ENCODE measurements around the gene PDE4A. TPM values are rescaled to one million over a fixed set of nuclear protein-coding genes. Genes with fewer than 3 reads are reported as not detected.

The PDE4A gene
- polyA plus RNA-seq, 2 of the 4 experiments (the other 2 are of a cell fraction) = 1.2 to 3.7 TPM

DNA sequence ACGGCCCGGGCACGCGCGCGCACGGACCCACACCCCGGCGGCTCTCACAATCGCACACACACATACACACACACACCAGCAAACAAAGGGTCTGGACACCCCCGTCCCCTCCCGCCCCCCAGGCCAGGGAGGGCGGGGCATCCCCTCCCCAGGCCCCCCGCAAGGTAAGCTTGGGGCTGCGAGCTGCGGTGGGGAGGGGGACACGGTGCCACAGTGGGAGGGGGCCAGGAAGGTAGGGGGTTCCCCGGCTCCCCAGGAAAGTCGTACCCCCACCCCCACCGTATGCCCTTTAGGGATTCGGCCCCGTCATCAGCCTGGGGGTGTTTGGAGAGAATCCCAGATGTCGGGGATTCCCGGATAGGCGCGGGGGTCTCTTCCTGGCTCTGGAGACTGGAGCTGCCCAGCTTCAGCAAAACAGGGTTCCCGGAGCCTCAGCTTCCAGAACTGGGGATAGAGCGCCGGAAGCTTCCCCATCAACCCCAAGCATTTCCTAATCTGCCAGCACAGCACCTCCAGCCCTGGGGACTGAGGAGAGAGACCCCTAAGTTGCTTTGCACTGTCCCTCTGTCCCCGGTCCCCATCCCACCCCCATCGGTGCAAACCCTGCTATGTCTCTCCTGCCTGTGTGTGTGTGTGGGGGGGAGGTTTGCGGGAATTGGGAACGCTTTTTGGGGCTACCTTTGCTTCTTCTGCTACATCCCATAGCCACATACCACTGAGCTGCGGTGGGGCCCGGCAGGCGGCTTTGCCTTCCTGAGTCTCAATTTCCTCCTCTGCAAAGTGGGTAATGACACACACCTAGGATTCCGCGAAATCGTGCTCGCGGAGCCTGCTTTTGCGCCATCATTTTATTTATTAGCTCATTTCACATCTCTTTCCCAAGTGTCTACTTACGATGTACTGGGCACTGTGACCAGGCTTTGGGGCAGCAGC lies 15.2 kb upstream of the PDE4A start:
- H3K4me2 ChIP-seq = peak overlapping the region; percentile 100
- no peak for ATAC-seq
- H3K9me3 ChIP-seq = no peaks in the 10 kb centered on the region
- WGBS (ENCODE audit: missing lambda C conversion rate) = 41% methylated on average over 26 of the region's 43 CpGs
- ChIA-PET CTCF (interaction anchor here (0.6 to 11.6 kb wide), 16 partner anchors 9 to 474 kb away, joined by 3 to 172 read pairs (median 4); partner anchors contain the start of gene PDE4A), POLR2A (interaction anchor here (2.0 kb wide), 1 partner anchor 11 kb away, joined by 4 read pairs; no protein-coding TSS in a partner anchor)
- peak overlapping the region; percentile 67 to 94; a peak in 5 of 6 replicates for H3K27ac ChIP-seq
- no peak for TF ChIP-seq KDM1A (IDR thresholded peaks at IDR 0.05; ENCODE audit: low read depth)
- TF ChIP-seq CBX8 (IDR thresholded peaks at IDR 0.05) = no peak
- TF ChIP-seq EHMT2 (IDR thresholded peaks at IDR 0.05; ENCODE audit: low read depth) = no peak
- TF ChIP-seq MAZ (IDR thresholded peaks at IDR 0.05; ENCODE audit: borderline replicate concordance, low read depth, low read length) = no peak
- TF ChIP-seq FOSB (CRISPR knock-in tag; IDR thresholded peaks at IDR 0.05) = no peak
- no peak for TF ChIP-seq ESRRA (IDR thresholded peaks at IDR 0.05; ENCODE audit: borderline replicate concordance, low read length)
- no peak for TF ChIP-seq NR3C1 (IDR thresholded peaks at IDR 0.05)
- no peak for TF ChIP-seq CHD4 (IDR thresholded peaks at IDR 0.05; ENCODE audit: borderline replicate concordance)
- TF ChIP-seq, protein P1, sequence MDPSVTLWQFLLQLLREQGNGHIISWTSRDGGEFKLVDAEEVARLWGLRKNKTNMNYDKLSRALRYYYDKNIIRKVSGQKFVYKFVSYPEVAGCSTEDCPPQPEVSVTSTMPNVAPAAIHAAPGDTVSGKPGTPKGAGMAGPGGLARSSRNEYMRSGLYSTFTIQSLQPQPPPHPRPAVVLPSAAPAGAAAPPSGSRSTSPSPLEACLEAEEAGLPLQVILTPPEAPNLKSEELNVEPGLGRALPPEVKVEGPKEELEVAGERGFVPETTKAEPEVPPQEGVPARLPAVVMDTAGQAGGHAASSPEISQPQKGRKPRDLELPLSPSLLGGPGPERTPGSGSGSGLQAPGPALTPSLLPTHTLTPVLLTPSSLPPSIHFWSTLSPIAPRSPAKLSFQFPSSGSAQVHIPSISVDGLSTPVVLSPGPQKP (IDR thresholded peaks at IDR 0.05; ENCODE audit: low read depth, low read length) = no peak
- TF ChIP-seq, protein P2, sequence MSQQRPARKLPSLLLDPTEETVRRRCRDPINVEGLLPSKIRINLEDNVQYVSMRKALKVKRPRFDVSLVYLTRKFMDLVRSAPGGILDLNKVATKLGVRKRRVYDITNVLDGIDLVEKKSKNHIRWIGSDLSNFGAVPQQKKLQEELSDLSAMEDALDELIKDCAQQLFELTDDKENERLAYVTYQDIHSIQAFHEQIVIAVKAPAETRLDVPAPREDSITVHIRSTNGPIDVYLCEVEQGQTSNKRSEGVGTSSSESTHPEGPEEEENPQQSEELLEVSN (IDR thresholded peaks at IDR 0.05; ENCODE audit: borderline replicate concordance, low read depth) = no peak
- peaks cover 23% of the 10 kb centered on the region for H3K4me1 ChIP-seq
- no peak for DNase-seq (ENCODE audit: low read depth in 1 of 2, low spot score in 1 of 2)
- FAIRE-seq = no peak
- peak overlapping the region; percentile 94 for H3K4me3 ChIP-seq

DNA sequence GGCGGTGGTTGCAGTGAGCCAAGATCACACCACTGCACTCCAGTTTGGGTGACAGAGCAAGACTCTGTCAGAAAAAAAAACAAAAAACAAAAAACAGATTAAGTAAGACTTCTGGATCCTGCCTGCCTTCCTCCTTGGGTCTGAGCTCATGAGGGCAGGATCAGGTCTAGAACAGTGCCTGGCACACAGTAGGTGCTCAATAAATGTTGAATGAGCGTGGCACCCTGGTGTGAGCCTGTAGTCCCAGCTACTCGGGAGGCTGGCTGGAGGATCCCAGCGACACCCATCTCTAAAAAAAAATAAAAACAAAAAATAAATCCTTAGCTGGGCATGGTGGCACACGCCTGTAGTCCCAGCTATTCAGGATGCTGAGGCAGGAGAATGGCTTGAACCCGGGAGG lies 14.1 kb upstream of the PDE4A start:
- no peak overlapping the region for H3K4me3 ChIP-seq
- H3K4me2 ChIP-seq = no peak overlapping the region
- DNase-seq (ENCODE audit: low read depth in 1 of 2, low spot score in 1 of 2) (no peak), ATAC-seq (no peak), FAIRE-seq (no peak)
- ChIA-PET CTCF (interaction anchor here (0.9 to 11.6 kb wide), 6 partner anchors 9 to 475 kb away, joined by 3 to 172 read pairs (median 10); partner anchors contain the start of gene PDE4A), POLR2A (no interaction called here)
- H3K4me1 ChIP-seq = peaks cover 16% of the 10 kb centered on the region
- no peak for TF ChIP-seq MAZ (IDR thresholded peaks at IDR 0.05; ENCODE audit: borderline replicate concordance, low read depth, low read length)
- no peak overlapping the region for H3K27ac ChIP-seq
- WGBS (ENCODE audit: missing lambda C conversion rate) = 64% methylated on average over 6 of the region's 6 CpGs
- H3K9me3 ChIP-seq = no peaks in the 10 kb centered on the region

DNA sequence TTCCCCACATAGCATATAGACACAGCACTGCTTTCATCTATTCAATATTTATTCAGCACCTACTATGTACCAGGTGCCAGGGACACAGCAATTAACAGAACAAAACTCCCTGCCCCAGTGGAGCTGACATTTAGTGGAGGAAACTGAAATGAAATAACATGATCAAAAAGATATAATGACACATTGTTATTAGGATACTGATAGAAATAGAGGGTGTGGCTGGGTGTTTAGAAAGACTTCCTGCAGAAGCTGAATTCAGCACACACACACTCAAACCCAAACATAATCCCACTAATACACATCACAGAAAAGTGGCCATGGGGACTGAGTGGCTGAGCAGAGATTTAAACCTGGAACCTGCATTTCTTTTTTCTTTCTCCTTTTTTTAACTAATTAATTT lies 13.2 kb upstream of the PDE4A start:
- TF ChIP-seq RARB (CRISPR knock-in tag; IDR thresholded peaks at IDR 0.05) (no peak), ESRRA (IDR thresholded peaks at IDR 0.05; ENCODE audit: borderline replicate concordance, low read length) (no peak), HOXA7 (CRISPR knock-in tag; IDR thresholded peaks at IDR 0.05) (no peak)
- TF ChIP-seq, protein P3, sequence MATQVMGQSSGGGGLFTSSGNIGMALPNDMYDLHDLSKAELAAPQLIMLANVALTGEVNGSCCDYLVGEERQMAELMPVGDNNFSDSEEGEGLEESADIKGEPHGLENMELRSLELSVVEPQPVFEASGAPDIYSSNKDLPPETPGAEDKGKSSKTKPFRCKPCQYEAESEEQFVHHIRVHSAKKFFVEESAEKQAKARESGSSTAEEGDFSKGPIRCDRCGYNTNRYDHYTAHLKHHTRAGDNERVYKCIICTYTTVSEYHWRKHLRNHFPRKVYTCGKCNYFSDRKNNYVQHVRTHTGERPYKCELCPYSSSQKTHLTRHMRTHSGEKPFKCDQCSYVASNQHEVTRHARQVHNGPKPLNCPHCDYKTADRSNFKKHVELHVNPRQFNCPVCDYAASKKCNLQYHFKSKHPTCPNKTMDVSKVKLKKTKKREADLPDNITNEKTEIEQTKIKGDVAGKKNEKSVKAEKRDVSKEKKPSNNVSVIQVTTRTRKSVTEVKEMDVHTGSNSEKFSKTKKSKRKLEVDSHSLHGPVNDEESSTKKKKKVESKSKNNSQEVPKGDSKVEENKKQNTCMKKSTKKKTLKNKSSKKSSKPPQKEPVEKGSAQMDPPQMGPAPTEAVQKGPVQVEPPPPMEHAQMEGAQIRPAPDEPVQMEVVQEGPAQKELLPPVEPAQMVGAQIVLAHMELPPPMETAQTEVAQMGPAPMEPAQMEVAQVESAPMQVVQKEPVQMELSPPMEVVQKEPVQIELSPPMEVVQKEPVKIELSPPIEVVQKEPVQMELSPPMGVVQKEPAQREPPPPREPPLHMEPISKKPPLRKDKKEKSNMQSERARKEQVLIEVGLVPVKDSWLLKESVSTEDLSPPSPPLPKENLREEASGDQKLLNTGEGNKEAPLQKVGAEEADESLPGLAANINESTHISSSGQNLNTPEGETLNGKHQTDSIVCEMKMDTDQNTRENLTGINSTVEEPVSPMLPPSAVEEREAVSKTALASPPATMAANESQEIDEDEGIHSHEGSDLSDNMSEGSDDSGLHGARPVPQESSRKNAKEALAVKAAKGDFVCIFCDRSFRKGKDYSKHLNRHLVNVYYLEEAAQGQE (IDR thresholded peaks at IDR 0.05) = no peak
- TF ChIP-seq, protein P2 (IDR thresholded peaks at IDR 0.05; ENCODE audit: borderline replicate concordance, low read depth) = no peak
- no peak for ATAC-seq
- DNase-seq (ENCODE audit: low read depth in 1 of 2, low spot score in 1 of 2) = no peak
- POLR2A ChIA-PET = no interaction called here
- Histone ChIP-seq H3K4me3 (no peak overlapping the region), H3K9me3 (no peaks in the 10 kb centered on the region), H3K4me1 (peaks cover 7% of the 10 kb centered on the region; the same call in 2 of the 3 replicates), H3K4me2 (no peak overlapping the region), H3K27ac (no peak overlapping the region)
- CTCF ChIA-PET = interaction anchor here (0.8 to 11.6 kb wide), 7 partner anchors 8 to 476 kb away, joined by 3 to 172 read pairs (median 4); partner anchors contain the start of gene PDE4A
- no peak for FAIRE-seq

Measured in A549 (cell line).